A549 (cell line): Measurements from ENCODE around the gene CPED1.

Experiments
- CTCF ChIP-seq: fragments of >200 bp; sonication (Bioruptor Twin); formaldehyde crosslinking; IDR thresholded peaks from 3 replicates; pipeline ENCODE4 v1.5.1; 2016
- EP300 ChIP-seq, 2 experiments: fragments of >200 bp; sonication (Bioruptor Twin); formaldehyde crosslinking; IDR thresholded peaks; 2 replicates in 1 of 2; 3 replicates in 1 of 2; pipeline ENCODE4 v1.6.1; 2016 to 2017
- MAFK ChIP-seq: fragments of 450-650 bp; IDR thresholded peaks from 2 replicates; pipeline ENCODE4 v1.6.1; 2014; ENCODE audit not compliant: partially characterized antibody
- MYC ChIP-seq: IDR thresholded peaks from 2 replicates; pipeline ENCODE4 v1.6.1; 2012; ENCODE audit warnings: mild to moderate bottlenecking, inconsistent platforms, low read length, improper control_type of control experiment, borderline replicate concordance
- POLR2A ChIP-seq: IDR thresholded peaks from 2 replicates; pipeline ENCODE4 v1.6.1; 2012; ENCODE audit warnings: mild to moderate bottlenecking, low read length
- POLR2AphosphoS2 ChIP-seq: conservative IDR thresholded peaks from 2 replicates; pipeline ENCODE4 v1.6.1; 2012; ENCODE audit warnings: low read length, improper control_type of control experiment, inconsistent platforms
- SMC3 ChIP-seq: fragments of >200 bp; sonication (Bioruptor Twin); formaldehyde crosslinking; IDR thresholded peaks from 3 replicates; pipeline ENCODE4 v1.6.1; 2018; ENCODE audit warnings: inconsistent platforms

DNA sequence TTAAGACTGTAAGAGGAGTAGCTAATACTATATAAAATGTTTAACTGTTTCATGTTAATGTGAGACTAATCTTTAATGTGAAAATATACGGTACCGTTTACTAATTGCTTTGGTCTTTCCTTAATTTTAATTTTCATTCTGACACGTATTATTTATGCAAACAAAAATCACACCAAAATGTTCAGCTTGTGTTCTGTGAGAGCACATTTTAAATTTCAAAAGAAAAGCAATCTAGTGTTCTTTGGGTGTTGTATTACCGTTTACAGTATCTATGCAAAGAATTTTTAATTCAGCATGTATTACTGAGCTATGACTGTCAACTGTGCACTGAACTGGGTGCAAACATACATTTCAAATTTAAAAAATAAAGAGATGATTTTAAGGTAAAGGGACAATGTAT is 342.5 kb downstream of the CPED1 start:
- TF ChIP-seq MYC (no peak), CTCF (no peak), EP300 (IDR thresholded peaks at IDR 0.05) (no peak), MAFK (no peak), POLR2A (no peak), SMC3 (no peak), POLR2AphosphoS2 (no peak)
